Natural killer cell (primary cell): Measurements from ENCODE around the gene HNRNPU. TPM values are rescaled to one million over a fixed set of nuclear protein-coding genes. Genes with fewer than 3 reads are reported as not detected.

Experiments used
- ATAC-seq, 3 donors: fragments of 150-1000 bp in 2 of 3; fragments of 200-7000 bp in 1 of 3; cut with Tn5 transposase; 1 replicate in 1 of 3; 2 replicates in 2 of 3; pipeline ENCODE4 v1.10.0; 2021; ENCODE audit warnings: mild to moderate bottlenecking in 2 of 3, moderate library complexity in 2 of 3
- DNase-seq, 2 donors: peaks; one replicate each; pipeline versions ENCODE4 v3.0.0 to v3.0.0-alpha.2; 2013 to 2021; ENCODE audit warnings: mixed read lengths in 1 of 2
- H3K27ac ChIP-seq: one replicate; pipeline ENCODE4 v1.5.1; 2013; ENCODE audit warnings: mild to moderate bottlenecking, low read length
- H3K27me3 ChIP-seq: one replicate; pipeline ENCODE4 v1.6.1; 2013; ENCODE audit warnings: low read length; ENCODE audit not compliant: control insufficient read depth, insufficient read depth
- H3K36me3 ChIP-seq: one replicate; pipeline ENCODE4 v1.6.1; 2013; ENCODE audit warnings: low read length; ENCODE audit not compliant: control insufficient read depth, insufficient read depth
- H3K4me1 ChIP-seq: one replicate; pipeline ENCODE4 v1.6.1; 2013; ENCODE audit warnings: low read length; ENCODE audit not compliant: control insufficient read depth, insufficient read depth
- H3K4me3 ChIP-seq: one replicate; pipeline ENCODE4 v1.5.1; 2013; ENCODE audit warnings: low read length
- H3K9me3 ChIP-seq: one replicate; pipeline ENCODE4 v1.6.1; 2013; ENCODE audit warnings: low read length; ENCODE audit not compliant: control insufficient read depth, insufficient read depth
- H3K27ac Mint-ChIP-seq, 2 donors: one replicate each; pipeline ENCODE4 v1.8.0; 2022; ENCODE audit warnings: mild to moderate bottlenecking in 2 of 2, mixed read lengths in 2 of 2, moderate library complexity in 1 of 2
- H3K27me3 Mint-ChIP-seq, 2 donors: one replicate each; pipeline ENCODE4 v1.8.0; 2022; ENCODE audit warnings: low read depth in 2 of 2, mixed read lengths in 2 of 2
- H3K36me3 Mint-ChIP-seq: one replicate; pipeline ENCODE4 v1.8.0; 2022; ENCODE audit warnings: mixed read lengths
- H3K4me1 Mint-ChIP-seq, 2 donors: one replicate each; pipeline ENCODE4 v1.8.0; 2022; ENCODE audit warnings: mixed read lengths in 2 of 2
- H3K4me3 Mint-ChIP-seq: one replicate; pipeline ENCODE4 v1.8.0; 2022; ENCODE audit warnings: mild to moderate bottlenecking, moderate library complexity, mixed read lengths
- H3K9me3 Mint-ChIP-seq, 2 donors: one replicate each; pipeline ENCODE4 v1.8.0; 2022; ENCODE audit warnings: mixed read lengths in 2 of 2
- CTCF ChIP-seq: fragments of 200-600 bp; IDR thresholded peaks from one replicate; pipeline ENCODE4 v1.8.0; 2022; ENCODE audit warnings: antibody characterized with exemption
- WGBS: methylation state at CpG from one replicate; pipeline ENCODE4 v1.1.7; 2013; ENCODE audit warnings: missing lambda C conversion rate; ENCODE audit not compliant: insufficient coverage; 5-methylcytosine and 5-hydroxymethylcytosine counted together
- intact Hi-C: fragments of 100-400 bp; cut with micrococcal nuclease; formaldehyde crosslinking; loops from one replicate; pipeline ENCODE4 v1.14.2; 2022
- total RNA-seq, 4 donors: library from RNA; stranded (reverse); fragments of 120-200 nt in 1 of 4; gene quantifications; one replicate each; pipeline versions ENCODE4 v1.2.3 to v1.2.4, GENCODE V29; 2013 to 2022

The HNRNPU gene
- total RNA-seq, 3 donors from 2014 or later (not counting 1 experiment from before 2014, with no cell fraction given) = 467 to 603 (median 504) TPM

- no peak for TF ChIP-seq CTCF
- no peaks in the 10 kb centered on the region for H3K9me3 ChIP-seq
- ATAC-seq (no peak), DNase-seq (no peak)
- Mint-ChIP-seq H3K4me1 (peaks cover 61 to 83% of the 10 kb centered on the region in 2 donors), H3K36me3 (peaks cover 48% of the 10 kb centered on the region), H3K27ac (peak overlapping the region; percentile 80 to 88), H3K4me3 (no peak overlapping the region), H3K27me3 (no peaks in the 10 kb centered on the region), H3K9me3 (no peaks in the 10 kb centered on the region)
- no CpG with 5 or more reads among the region's 1 CpG for WGBS
- intact Hi-C loops = no loop called here
- H3K4me1 ChIP-seq = peaks cover 7% of the 10 kb centered on the region
- no peak overlapping the region for H3K27ac ChIP-seq
- no peak overlapping the region for H3K4me3 ChIP-seq
- H3K36me3 ChIP-seq = peaks cover 94% of the 10 kb centered on the region
- no peaks in the 10 kb centered on the region for H3K27me3 ChIP-seq
Observed at GRCh38 chr1:244852694-244853093, 11.6 kb downstream of the HNRNPU start.

GRCh38 chr1:244851546-244852231, 12.7 kb downstream of the HNRNPU start:
- Mint-ChIP-seq H3K4me1 (peaks cover 64 to 76% of the 10 kb centered on the region in 2 donors), H3K4me3 (peak overlapping the region; percentile 43), H3K36me3 (peaks cover 43% of the 10 kb centered on the region), H3K27ac (peak overlapping the region; percentile 80 to 88), H3K9me3 (no peaks in the 10 kb centered on the region), H3K27me3 (no peaks in the 10 kb centered on the region)
- WGBS = 94% methylated on average over 2 of the region's 4 CpGs
- no peak for TF ChIP-seq CTCF
- intact Hi-C loops = loop anchor here (2.0 kb wide), 1 partner anchor 15 kb away; no protein-coding TSS in a partner anchor
- ATAC-seq (peak in 1 of 3 donors; percentile 14), DNase-seq (no peak)
- Histone ChIP-seq H3K27ac (no peak overlapping the region), H3K36me3 (peaks cover 92% of the 10 kb centered on the region), H3K27me3 (no peaks in the 10 kb centered on the region), H3K9me3 (no peaks in the 10 kb centered on the region), H3K4me1 (peaks cover 7% of the 10 kb centered on the region), H3K4me3 (no peak overlapping the region)

- H3K36me3 Mint-ChIP-seq = peaks cover 43% of the 10 kb centered on the region
- H3K4me1 Mint-ChIP-seq = peaks cover 68% of the 10 kb centered on the region in 2 donors
- 100% methylated on average over 1 of the region's 2 CpGs for WGBS
Observed at GRCh38 chr1:244850896-244851295, 13.4 kb downstream of the HNRNPU start.

More at GRCh38 chr1:244850896-244851295, 13.4 kb downstream of the HNRNPU start:
- H3K9me3 ChIP-seq = no peaks in the 10 kb centered on the region
- DNase-seq = no peak
- H3K9me3 Mint-ChIP-seq = no peaks in the 10 kb centered on the region
- TF ChIP-seq CTCF = no peak
- H3K4me1 ChIP-seq = peaks cover 7% of the 10 kb centered on the region
- intact Hi-C loops = loop anchor here (1.0 to 2.0 kb wide), 2 partner anchors 10 to 14 kb away; no protein-coding TSS in a partner anchor
- H3K27ac Mint-ChIP-seq = peak overlapping the region; percentile 40 to 88
- ATAC-seq = no peak
- H3K36me3 ChIP-seq = peaks cover 92% of the 10 kb centered on the region
- H3K4me3 Mint-ChIP-seq = no peak overlapping the region
- H3K4me3 ChIP-seq = no peak overlapping the region
- no peaks in the 10 kb centered on the region for H3K27me3 Mint-ChIP-seq
- no peak overlapping the region for H3K27ac ChIP-seq
- H3K27me3 ChIP-seq = no peaks in the 10 kb centered on the region
